H1 (cell line): ENCODE measurements around the gene RNF111. TPM values are rescaled to one million over a fixed set of nuclear protein-coding genes. Genes with fewer than 3 reads are reported as not detected.

Experiments
- CBX5 ChIP-seq: fragments of 300-800, 300-1000 bp; sonication (generic); IDR thresholded peaks from 2 replicates; pipeline ENCODE4 v1.7.1; 2016; ENCODE audit warnings: antibody characterized with exemption, low read length, low read depth
- EGR1 ChIP-seq: IDR thresholded peaks from 2 replicates; pipeline ENCODE4 v1.6.1; 2011; ENCODE audit warnings: low read depth, low read length, borderline replicate concordance
- EZH2 ChIP-seq: fragments of 200-600 bp; sonication (generic); IDR thresholded peaks from 2 replicates; pipeline ENCODE4 v1.7.1; 2012; ENCODE audit warnings: low read depth, mild to moderate bottlenecking, moderate library complexity, low read length, inconsistent platforms; ENCODE audit not compliant: severe bottlenecking
- FOSL1 ChIP-seq: IDR thresholded peaks from 2 replicates; pipeline ENCODE4 v1.6.1; 2011; ENCODE audit warnings: mild to moderate bottlenecking, low read depth, low read length, moderate library complexity; ENCODE audit not compliant: insufficient read depth
- RFX5 ChIP-seq: IDR thresholded peaks from 2 replicates; pipeline ENCODE4 v1.6.1; 2011; ENCODE audit warnings: low read depth, low read length, improper control_type of control experiment, borderline replicate concordance
- RNF2 ChIP-seq: fragments of 200-900, 300-1000 bp; sonication (generic); IDR thresholded peaks from 2 replicates; pipeline ENCODE4 v1.7.1; 2016; ENCODE audit warnings: borderline replicate concordance, low read depth, mild to moderate bottlenecking, antibody characterized with exemption, low read length; ENCODE audit not compliant: poor library complexity, severe bottlenecking; ENCODE audit errors: missing control alignments
- SIN3A ChIP-seq, 2 experiments: IDR thresholded peaks in 1 of 2; conservative IDR thresholded peaks in 1 of 2; 2 replicates each; pipeline ENCODE4 v1.6.1; 2011 to 2012; ENCODE audit warnings: low read length in 2 of 2, improper control_type of control experiment in 1 of 2, low read depth in 1 of 2, mild to moderate bottlenecking in 1 of 2
- SP1 ChIP-seq: IDR thresholded peaks from 2 replicates; pipeline ENCODE4 v1.6.1; 2011; ENCODE audit warnings: low read depth, low read length
- polyA plus RNA-seq, 7 experiments: library from polyadenylated mRNA; depleted of rRNA in 3 of 7; stranded (reverse) in 5 of 7; unstranded in 2 of 7; fragments of >200 nt in 5 of 7; fragments of 200-250 nt in 2 of 7; gene quantifications; 1 replicate in 5 of 7; 2 replicates in 1 of 7; 4 replicates in 1 of 7; pipeline versions ENCODE4 v1.2.1 to v1.2.3, GENCODE V29; 2011 to 2013; ENCODE audit warnings: missing spikeins in 2 of 7, mixed read lengths in 2 of 7
- total RNA-seq: library from RNA; stranded (reverse); fragmentation: NEBNext Ultra II Directional; extraction: Animal tissue kit (Norgen Biotek cat#: 25700); gene quantifications from 2 replicates; pipeline ENCODE4 v1.2.1, GENCODE V29; 2021
- TF ChIP-seq, protein P1 (sequence below): IDR thresholded peaks from 2 replicates; pipeline ENCODE4 v1.6.1; 2012; ENCODE audit warnings: inconsistent platforms

Gene RNF111
- total and polyA plus RNA-seq, 2 of the 8 experiments (the other 6 are each of a cell fraction or from before 2014, with no cell fraction given): 18.5 to 26.6 TPM

DNA sequence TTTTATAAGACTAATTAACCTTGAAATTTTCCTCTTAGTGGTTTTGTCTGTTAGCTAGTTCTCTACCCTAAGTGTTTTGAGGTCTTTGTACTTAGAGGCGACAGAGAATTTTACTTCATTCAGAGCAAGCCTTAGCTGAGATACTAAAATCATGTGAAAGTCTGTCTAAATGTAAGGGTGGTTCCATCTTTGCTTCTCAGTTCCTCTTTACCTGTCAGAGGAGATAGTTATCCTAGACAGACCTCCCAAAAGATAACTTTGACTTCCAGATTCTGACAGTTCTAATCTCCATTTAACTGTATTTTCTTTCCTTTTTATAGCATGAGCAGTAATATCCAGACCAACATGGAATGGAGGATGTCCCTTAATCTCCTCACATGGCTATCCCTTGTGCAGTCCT lies 34.7 kb downstream of the RNF111 start (continued):
- no peak for TF ChIP-seq RFX5
- TF ChIP-seq EGR1: no peak
- no peak for TF ChIP-seq RNF2
- no peak for TF ChIP-seq CBX5
- TF ChIP-seq SP1: no peak
- TF ChIP-seq, protein P1, sequence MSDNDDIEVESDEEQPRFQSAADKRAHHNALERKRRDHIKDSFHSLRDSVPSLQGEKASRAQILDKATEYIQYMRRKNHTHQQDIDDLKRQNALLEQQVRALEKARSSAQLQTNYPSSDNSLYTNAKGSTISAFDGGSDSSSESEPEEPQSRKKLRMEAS: no peak
- TF ChIP-seq EZH2: no peak
- TF ChIP-seq SIN3A (conservative IDR thresholded peaks at IDR 0.05 in 1 of 2, IDR thresholded peaks at IDR 0.05 in 1 of 2; ENCODE audit: low read depth in 1 of 2, low read length in 2 of 2): no peak
- no peak for TF ChIP-seq FOSL1
